Measurements from ENCODE around the gene CHCHD4.

CHCHD4 gene

DNA sequence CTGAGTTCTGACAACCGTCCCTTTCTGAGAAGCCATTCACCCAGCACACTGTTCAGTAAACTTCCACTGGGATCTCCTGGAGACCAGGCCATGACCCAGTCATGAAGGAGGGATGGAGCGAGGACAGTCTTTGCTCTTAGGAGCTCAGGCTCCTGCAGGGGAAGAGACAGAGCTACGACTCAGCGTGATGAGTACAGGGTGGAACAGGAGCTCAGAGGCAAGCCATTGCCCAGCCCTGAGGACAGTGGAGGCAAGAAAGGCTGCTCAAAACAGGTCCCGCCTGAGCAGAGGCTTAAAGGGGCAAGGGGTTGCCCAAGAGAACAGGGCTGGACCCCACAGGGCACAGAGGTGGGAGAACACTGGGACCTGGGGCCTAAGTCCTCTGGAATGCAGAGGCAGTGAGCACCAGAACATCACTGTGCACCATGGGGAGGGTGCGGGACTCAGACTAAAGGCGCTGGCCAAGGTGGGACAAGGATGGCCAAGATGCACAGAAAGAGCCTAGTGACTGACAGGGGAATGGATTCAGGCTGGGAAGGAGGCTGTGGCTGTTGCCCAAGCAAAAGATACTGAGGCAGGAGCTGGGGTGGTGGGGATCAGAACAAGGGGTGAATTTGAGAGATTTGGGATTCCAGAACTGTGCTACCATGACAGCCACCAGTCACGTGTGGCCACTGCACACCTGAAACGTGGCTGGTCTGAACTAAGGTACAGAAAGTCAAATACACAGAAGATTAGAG, 26.0 kb upstream of the CHCHD4 start:
- FAIRE-seq (no peak), DNase-seq (ENCODE audit: insufficient read length, low spot score) (no peak)

DNA sequence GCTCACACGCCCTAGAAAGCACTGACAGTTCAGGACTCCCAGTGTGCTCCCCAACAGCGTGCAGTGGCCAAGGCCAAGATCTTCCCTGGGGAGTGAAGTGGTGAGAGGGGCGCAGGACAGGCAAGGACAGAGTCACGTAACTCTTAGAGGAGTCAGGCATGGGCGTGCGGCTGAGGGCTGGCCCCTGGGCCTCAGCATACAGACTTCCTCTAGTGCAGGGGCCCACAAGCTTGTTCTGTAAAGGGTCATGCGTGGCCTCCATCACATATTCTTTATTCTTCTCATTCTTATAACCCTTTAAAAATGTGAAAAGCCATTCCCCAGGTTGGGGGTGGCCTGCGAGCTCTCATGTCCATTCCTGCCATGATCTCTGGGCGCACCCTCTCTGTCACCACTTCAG, 25.4 kb upstream of the CHCHD4 start:
- FAIRE-seq: no peak

DNA sequence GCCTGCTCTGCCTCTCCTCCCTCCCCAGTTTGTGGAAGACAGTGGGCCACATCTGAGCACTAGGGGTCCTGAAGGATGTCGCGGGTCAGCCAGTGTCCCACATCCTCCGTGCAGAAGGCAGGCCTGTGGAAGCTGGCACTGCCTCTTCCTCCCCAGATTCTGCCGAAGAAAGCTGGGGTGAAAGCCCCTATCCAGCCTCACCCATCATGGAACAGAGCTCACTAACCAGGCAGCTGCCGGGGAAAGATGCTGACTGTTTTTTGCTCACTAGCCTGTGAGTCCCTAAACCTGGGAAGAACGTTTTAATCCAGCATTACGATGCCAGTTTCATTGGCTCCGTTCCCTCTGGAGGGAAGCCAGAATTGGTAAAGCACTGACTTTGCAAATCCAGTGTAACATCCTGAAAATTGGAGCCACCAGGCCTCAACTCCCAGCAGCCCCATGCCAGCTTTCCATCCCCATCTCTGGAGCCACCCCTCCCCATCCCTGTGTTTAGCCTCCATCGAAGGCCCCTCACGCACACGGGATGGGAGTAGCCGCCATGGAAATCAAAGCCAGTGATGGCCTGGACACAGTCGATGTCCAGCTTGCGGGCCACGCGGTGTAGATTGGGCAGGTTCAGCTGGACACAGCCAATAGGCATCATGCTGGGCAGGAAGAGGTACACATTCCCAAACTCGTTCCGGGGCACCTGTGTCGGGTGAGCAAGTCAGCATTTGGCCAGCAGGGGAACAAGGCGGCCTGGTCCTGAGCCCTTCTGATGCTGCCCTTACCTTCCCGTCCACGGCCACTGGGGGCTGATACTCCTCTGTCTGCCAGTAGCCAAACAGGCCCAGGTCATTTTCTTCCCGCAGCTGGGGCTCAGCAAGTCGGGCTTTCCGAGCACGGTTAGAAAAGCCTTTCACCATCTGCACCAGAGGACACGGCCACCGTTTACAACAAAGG, 23.6 kb upstream of the CHCHD4 start:
- DNase-seq (ENCODE audit: insufficient read length, low spot score): peak; percentile 28
- FAIRE-seq: no peak

More for the DNA sequence above, 25.4 kb upstream of the CHCHD4 start:
- DNase-seq (ENCODE audit: insufficient read length, low spot score): no peak

DNA sequence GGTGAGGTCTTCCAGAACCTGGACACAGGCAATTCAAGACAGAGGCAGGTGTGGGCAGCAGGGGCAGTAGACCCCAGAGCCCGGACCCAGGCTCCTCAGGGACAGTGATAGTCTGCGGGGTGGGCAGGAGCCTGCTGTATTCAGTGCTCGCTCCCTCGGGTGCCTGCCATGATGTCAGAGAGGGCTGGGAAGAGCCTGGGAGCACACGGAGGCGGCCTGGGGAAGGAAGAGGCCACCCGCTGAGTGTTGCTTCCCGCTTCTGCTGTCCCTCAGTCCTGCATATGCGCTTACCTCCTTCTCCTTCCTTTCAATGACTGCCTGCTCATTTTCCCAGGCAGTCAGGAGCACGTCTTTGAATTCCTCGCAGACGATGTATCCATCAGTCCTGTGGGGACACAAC, 22.9 kb upstream of the CHCHD4 start:
- FAIRE-seq (no peak), DNase-seq (ENCODE audit: insufficient read length, low spot score) (no peak)

DNA sequence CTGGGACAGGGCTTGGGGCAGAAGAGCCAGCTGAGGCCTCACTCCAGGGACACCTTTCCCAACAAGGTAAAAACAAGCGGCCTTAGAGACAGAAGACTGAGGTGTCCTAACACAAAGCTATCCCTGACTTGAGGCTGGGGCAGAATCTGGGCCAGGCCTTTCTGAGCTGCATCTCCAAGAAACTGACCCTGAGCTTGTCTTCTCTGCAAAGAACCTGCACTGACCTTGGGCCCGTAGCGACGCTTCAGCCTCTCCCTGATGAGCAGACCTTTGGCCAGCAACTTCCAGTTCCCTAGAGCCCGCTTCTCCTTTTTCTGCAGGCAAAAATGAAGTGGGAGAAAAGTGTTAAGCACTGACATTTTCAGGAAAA, 22.4 kb upstream of the CHCHD4 start:
- FAIRE-seq: no peak

DNA sequence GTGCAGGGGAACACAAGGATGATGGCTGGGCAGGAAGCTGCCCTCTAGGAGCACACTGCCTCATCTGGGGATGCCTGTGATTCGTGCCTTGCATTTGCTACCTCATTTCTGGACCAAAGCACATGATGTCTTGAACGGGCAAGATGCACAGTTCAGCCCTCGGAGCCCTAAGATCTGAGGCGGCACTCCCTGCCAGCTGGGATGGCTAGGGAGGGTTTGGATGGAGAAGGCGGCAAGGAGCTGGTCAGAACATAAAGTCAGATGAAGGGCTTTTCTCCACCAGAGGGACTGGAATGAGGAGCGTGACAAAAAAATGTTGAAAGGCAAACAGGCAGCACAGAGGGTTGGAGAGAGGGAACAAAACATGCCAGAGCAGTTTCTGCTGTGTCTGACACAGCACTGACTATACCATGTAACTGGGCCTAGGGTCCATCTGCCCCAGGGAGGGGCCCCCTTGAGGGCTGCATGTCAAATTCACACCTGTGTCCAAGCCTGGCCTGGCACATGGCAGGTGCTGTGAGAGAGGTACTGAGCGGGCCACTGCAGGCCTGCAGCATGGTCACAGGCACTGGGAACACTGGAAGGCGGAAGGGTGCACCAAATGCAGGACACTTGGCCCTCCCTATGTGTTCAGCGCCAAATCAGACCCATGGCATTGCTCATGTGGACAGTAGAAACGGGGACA, 21.9 kb upstream of the CHCHD4 start:
- FAIRE-seq: no peak
- DNase-seq (ENCODE audit: insufficient read length, low spot score): no peak

More for the DNA sequence above, 22.4 kb upstream of the CHCHD4 start:
- DNase-seq (ENCODE audit: insufficient read length, low spot score): no peak

DNA sequence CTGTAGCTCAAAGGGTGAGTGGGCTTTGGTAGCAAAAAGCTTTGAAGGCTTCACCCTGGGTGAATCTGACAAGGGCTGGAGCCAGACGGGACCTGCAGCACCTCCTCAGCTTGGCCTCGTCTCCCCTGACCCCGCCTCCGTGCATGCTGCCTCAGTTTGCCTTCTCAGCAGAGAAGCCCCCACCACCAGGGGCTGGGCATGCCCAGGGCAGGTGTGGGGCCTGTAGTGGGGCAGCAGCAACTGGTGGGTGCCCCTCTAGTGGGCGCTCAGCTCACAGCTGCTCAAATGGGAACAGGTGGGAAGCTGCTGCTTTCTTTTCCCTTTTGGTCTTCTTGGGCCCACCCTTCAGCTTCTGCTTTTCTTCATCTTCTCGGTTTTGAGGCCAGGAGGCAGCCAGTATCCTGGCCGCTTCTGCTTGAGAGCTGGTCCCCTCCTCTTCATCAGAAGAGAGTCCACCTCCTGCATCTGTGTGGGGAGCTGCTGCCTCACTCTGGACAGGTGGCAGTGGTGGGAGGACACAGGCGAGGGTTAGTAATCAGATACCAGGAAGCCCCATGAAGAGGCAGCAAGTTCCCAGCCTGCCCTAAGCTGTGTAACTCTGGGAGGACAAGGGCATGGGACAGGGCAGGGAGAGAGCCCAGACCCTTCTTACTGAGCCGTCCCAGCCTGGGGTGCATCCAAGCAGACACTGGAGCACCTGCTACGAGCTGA, 21.2 kb upstream of the CHCHD4 start:
- FAIRE-seq: no peak

DNA sequence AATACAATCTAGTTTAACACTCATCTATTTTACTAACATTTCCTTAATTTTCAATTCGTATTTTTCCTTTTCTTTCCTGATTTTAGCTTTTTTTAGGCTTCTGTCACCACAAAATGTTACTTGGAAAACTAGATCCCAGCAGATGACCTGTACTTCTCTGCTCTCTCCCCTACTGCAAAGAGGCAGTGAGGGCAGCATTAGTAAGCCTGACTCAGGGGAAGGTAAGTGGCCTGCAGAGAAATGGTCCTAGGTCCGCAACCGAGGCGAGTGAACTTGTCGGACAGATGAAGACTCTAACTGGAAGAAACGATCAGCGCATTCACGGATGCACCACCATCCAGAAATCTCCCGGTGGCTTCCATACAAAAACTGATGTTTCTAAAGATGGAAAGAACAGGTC, 20.6 kb upstream of the CHCHD4 start:
- DNase-seq (ENCODE audit: insufficient read length, low spot score): no peak

More for the DNA sequence above, 21.2 kb upstream of the CHCHD4 start:
- DNase-seq (ENCODE audit: insufficient read length, low spot score): no peak

DNA sequence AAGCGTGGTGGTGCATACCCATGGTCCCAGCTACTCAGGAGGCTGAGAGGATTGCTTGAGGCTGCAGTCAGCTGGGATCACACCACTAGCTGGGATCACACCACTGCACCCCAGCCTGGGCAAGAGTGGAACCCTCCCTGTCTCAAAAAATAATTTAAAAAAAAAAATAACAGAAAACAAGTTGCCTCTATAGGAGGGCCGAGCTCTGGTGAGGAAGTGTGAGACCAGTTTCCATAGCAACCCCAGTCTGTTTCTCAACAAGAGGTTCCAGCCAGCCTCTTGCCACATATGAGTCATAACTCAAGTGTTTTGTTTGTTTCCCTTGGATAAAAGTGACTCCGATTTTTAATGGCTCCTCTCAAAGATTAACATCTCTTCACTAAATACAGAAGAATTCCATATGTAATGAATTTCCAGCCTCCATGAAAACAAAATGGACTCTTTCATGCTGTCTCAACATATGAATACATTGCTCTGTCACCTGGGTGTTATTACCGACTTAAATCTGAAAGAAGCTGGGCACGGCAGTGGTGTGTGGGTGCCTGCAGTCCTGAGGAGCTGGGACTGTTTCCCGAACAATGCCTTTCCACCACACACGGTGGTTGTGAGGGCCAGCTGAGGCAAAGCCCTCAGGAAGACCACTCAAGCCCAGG, 19.9 kb upstream of the CHCHD4 start:
- peak; percentile 28 for FAIRE-seq
- peak; percentile 95 for DNase-seq (ENCODE audit: insufficient read length, low spot score)

More for the DNA sequence above, 20.6 kb upstream of the CHCHD4 start:
- no peak for FAIRE-seq

DNA sequence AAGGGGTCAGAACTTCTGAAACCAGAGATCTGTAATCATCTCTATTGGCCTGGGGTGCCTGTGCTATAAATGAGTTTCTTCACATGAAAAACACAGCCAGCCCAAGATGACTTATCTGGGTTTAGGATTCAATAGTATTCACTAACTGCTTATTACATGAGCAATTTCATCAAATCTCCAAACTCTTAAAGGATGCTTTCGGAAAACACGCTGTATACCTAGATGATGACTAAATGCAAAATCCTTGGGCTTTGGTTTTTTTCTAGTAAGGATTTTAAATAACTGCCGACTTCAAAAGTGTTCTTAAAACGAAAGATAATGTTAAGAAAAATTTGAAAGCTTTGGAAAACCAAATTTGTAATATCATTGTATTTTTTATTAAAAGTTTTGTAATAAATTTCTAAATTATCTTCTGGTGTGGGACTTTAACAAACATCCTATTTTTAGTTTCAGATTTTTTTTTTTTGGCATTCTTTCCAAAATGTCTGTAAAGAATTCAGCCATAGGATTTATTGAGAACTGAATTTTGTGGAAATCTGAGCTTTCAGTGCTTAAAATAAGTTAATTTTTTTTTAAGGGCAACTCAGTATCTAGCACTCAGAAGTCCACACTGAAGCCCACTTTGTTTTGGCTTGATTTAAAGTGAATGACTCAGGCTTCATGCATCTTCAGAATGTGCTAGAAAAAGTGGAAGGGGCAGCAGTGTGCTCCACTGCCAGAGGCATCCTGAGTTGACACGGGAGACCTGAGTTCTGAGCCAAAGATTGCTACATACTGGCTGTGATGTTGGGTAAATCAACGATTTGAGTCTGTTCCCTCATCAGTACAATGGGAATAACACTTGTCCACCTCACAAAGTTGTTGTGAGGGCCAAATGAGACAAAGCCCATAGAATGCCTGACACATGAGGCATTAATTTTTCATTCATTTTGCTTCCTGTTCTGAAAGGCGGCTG, 18.9 kb upstream of the CHCHD4 start:
- FAIRE-seq: peak; percentile 93

DNA sequence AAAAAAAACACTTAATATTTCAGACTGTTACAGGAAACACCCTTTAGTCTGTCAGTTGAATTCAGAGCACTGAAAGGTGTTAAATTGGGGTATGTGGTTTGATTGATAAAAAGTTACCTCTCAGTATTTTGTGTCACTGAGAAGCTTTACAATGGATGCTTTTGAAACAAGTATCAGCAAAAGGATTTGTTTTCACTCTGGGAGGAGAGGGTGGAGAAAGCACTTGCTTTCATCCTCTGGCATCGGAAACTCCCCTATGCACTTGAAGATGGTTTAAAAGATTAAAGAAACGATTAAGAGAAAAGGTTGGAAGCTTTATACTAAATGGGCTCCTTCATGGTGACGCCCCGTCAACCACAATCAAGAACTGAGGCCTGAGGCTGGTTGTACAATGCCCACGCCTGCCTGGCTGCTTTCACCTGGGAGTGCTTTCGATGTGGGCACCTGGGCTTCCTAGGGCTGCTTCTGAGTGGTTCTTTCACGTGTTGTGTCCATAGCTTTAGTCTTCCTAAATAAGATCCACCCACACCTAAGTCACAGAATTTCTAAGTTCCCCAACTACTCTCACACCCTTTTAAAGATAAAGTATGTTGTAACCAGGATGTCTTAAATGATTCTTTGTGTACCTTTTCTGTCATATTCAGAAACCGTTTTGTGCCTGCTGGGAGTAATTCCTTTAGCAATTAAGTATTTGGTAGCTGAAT, 18.0 kb upstream of the CHCHD4 start:
- FAIRE-seq: no peak

More for the DNA sequence above, 18.9 kb upstream of the CHCHD4 start:
- DNase-seq (ENCODE audit: insufficient read length, low spot score): peak; percentile 80

DNA sequence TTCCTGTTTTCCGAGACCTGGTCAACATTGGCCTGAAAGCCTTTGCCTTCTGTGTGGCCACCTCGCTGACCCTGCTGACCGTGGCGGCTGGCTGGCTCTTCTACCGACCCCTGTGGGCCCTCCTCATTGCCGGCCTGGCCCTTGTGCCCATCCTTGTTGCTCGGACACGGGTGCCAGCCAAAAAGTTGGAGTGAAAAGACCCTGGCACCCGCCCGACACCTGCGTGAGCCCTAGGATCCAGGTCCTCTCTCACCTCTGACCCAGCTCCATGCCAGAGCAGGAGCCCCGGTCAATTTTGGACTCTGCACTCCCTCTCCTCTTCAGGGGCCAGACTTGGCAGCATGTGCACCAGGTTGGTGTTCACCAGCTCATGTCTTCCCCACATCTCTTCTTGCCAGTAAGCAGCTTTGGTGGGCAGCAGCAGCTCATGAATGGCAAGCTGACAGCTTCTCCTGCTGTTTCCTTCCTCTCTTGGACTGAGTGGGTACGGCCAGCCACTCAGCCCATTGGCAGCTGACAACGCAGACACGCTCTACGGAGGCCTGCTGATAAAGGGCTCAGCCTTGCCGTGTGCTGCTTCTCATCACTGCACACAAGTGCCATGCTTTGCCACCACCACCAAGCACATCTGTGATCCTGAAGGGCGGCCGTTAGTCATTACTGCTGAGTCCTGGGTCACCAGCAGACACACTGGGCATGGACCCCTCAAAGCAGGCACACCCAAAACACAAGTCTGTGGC, 17.1 kb upstream of the CHCHD4 start:
- no peak for DNase-seq (ENCODE audit: insufficient read length, low spot score)

More for the DNA sequence above, 18.0 kb upstream of the CHCHD4 start:
- DNase-seq (ENCODE audit: insufficient read length, low spot score): no peak

DNA sequence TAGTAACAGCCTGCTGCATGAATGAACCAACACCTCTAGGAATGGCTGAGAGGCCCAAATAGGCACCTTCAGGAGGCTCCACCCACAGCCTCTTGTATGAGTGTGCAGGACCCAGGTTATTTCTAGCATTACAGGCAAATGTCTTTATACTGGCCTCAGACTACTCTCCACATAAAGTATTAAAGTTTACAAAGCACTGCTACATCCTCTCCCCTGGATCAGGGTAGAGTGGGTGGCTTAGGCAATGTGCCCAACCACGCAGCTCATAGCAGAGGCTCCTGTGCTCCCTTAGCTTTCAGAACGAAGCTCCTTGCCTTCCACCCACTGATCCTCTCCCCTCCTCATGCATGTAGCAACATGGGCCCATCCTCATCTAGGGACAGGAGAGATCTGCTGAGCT, 16.5 kb upstream of the CHCHD4 start:
- FAIRE-seq: no peak
- no peak for DNase-seq (ENCODE audit: insufficient read length, low spot score)

More for the DNA sequence above, 17.1 kb upstream of the CHCHD4 start:
- FAIRE-seq: no peak

DNA sequence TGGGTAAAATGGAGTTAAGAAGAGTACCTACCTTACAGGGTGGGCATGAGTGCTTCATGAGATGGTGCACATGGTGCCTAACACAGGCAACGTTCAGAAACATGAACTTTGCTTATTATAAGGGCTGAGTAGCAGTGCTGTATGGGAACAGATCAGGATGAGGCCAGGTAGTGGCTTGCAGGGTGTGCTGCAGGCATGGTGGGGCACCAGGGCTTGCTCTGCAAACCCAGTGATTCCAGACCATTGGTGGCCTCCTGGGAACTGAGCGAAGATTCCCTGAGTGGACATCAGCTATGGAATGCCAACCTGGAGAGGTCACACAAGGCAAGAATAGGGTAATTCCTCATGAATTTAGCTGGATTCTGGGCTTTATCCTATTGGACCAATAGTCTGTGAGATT, 16.0 kb upstream of the CHCHD4 start:
- DNase-seq (ENCODE audit: insufficient read length, low spot score) (no peak), FAIRE-seq (no peak)

DNA sequence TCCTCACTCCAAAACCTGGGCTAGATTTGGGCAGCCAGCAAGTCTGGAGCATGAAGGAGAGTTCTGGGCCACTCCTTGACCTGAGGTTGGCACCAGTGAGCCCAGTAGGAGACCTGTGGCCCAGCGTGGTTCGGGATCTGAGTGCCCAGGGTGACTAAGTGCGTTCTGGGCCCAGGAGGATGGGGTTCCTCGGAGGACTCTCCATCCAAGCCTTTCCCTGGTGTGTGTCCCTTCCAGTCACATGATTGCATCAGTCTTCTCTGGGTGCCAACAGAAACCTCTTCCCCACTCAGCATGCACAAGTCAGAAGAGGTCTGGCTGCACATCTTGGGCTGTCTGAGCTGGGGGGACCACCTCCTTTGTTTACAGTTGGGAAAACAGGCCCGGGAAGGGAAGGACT, 15.1 kb upstream of the CHCHD4 start:
- FAIRE-seq (no peak), DNase-seq (ENCODE audit: insufficient read length, low spot score) (no peak)

DNA sequence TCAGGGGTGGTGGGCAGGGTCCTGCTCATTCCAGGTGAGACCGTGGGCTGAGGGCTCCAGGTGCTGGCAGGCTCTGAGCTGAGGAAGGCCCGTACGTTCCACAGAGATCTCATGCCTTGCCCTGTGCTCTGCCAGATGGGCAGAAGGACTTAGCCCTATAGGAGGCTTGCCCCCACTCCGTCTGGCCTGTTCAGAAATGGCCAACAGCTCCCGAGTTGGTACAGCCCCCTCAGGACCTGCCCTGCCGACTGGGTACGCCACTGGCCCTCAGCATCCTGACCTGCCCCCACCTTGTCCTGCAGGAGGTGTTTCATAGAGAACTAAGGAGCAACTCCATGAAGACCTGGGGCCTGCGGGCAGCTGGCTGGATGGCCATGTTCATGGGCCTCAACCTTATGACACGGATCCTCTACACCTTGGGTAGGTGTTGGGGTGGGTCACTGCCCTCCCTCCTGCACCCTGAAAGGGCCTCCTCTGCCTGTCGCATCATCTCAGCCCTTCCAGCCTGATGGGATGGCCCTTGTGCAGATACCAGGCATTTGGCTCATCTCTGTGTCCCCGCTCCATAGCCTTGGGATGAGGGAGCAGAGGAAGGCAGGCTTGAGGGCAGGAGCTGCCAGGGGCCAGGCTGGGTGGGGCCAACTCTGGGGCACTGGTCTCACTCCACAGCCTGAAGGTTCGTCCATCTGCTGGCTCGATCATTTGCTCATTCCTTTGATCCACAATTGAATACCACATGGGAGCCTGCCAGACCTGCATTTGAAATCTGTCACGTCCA, 14.4 kb upstream of the CHCHD4 start:
- DNase-seq (ENCODE audit: insufficient read length, low spot score) (no peak), FAIRE-seq (no peak)
